Gastroesophageal sphincter (tissue), 3 donors: ENCODE data around the gene COPB1.

Source experiments
- CTCF ChIP-seq, 4 experiments: fragments of 200-600 bp in 2 of 4; fragments of 450-650 bp in 2 of 4; sonication (generic) in 1 of 4; IDR thresholded peaks; one replicate each; pipeline ENCODE4 v1.5.1; 2017 to 2019; ENCODE audit warnings: antibody characterized with exemption in 4 of 4, mild to moderate bottlenecking in 2 of 4, moderate library complexity in 2 of 4
- EP300 ChIP-seq: sonication (generic); formaldehyde crosslinking; IDR thresholded peaks from one replicate; pipeline ENCODE4 v1.6.1; 2017; ENCODE audit warnings: antibody characterized with exemption, mild to moderate bottlenecking
- POLR2AphosphoS5 ChIP-seq: sonication (generic); formaldehyde crosslinking; IDR thresholded peaks from one replicate; pipeline ENCODE4 v1.6.1; 2017; ENCODE audit warnings: antibody characterized with exemption

DNA sequence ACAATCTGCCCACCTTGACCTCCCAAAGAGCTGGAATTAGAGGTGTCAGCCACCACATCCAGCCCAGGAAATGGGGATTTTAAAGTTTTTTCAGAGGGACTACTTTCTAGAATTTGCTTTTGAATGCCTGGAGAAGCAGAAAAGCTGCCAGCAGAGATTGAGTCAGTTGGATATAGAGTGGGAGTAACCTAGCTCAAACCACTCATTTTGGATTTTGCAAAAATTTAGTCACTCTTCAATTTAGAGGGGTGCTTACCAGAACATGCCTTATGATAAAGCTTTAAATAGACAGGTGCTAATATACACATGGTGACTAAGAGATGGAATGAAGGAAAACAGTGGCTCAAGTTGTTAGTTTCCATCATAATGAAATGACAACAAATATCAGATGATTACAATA is 47.1 kb upstream of the COPB1 start:
- TF ChIP-seq CTCF (IDR thresholded peaks at IDR 0.05) (no peak), POLR2AphosphoS5 (no peak), EP300 (no peak)
